H1 (cell line): ENCODE data around the gene CHI3L1. TPM values are rescaled to one million over a fixed set of nuclear protein-coding genes. Genes with fewer than 3 reads are reported as not detected.

Experiments used
- CTCF ChIA-PET: fragments of 300-600 bp; sonication (Branson Sonifier 250); formaldehyde crosslinking; loops from one replicate; lab custom pipeline; 2021; ENCODE audit not compliant: partially characterized antibody; lab: Charles Lee
- POLR2A ChIA-PET: fragments of 300-600 bp; sonication (Branson Sonifier 250); formaldehyde crosslinking; loops from one replicate; lab custom pipeline; 2021; ENCODE audit warnings: inconsistent platforms; ENCODE audit not compliant: partially characterized antibody; lab: Charles Lee
- DNase-seq, 2 experiments: peaks; one replicate each; pipeline versions ENCODE4 v3.0.0 to v3.0.0-alpha.2; 2010 to 2022; ENCODE audit warnings: low spot score in 2 of 2, low read depth in 1 of 2, mixed read lengths in 1 of 2
- FAIRE-seq: peaks from 2 replicates; lab custom pipeline; 2011; peaks lifted over from hg19 to GRCh38; lab: Jason Lieb, UNC
- H2AFZ ChIP-seq: 2 replicates; pipeline ENCODE4 v1.8.1; 2012; ENCODE audit warnings: low read length, inconsistent platforms
- H2AK5ac ChIP-seq: 2 replicates; pipeline ENCODE4 v1.6.1; 2013; ENCODE audit warnings: low read depth, low read length
- H2BK120ac ChIP-seq: replicated peaks from 2 replicates; pipeline ENCODE3; 2013; ENCODE audit warnings: low read depth, low read length, inconsistent platforms
- H2BK12ac ChIP-seq: 2 replicates; pipeline ENCODE4 v1.6.1; 2013; ENCODE audit warnings: low read depth, low read length
- H2BK15ac ChIP-seq: 2 replicates; pipeline ENCODE4 v1.6.1; 2013; ENCODE audit warnings: low read length
- H2BK20ac ChIP-seq: 2 replicates; pipeline ENCODE4 v1.6.1; 2013; ENCODE audit warnings: low read length
- H2BK5ac ChIP-seq: 2 replicates; pipeline ENCODE4 v1.6.1; 2013; ENCODE audit warnings: low read depth, low read length
- H3K14ac ChIP-seq: 2 replicates; pipeline ENCODE4 v1.6.1; 2013; ENCODE audit warnings: inconsistent platforms; ENCODE audit not compliant: insufficient read length
- H3K18ac ChIP-seq: 2 replicates; pipeline ENCODE4 v1.6.1; 2013; ENCODE audit warnings: low read length; ENCODE audit errors: extremely low read depth
- H3K23ac ChIP-seq: 2 replicates; pipeline ENCODE4 v1.6.1; 2013; ENCODE audit warnings: inconsistent platforms; ENCODE audit not compliant: insufficient read length
- H3K23me2 ChIP-seq: 2 replicates; pipeline ENCODE4 v1.6.1; 2013; ENCODE audit warnings: low read depth, low read length
- H3K27ac ChIP-seq: 2 replicates; pipeline ENCODE4 v1.6.1; 2011; ENCODE audit warnings: low read depth, low read length, inconsistent platforms
- H3K27me3 ChIP-seq, 4 experiments: replicated peaks in 1 of 4; 1 replicate in 1 of 4; 2 replicates in 3 of 4; pipeline versions ENCODE4 v1.6.1 to v1.8.1; 2011 to 2013; ENCODE audit warnings: low read length in 3 of 4, mild to moderate bottlenecking in 3 of 4, inconsistent platforms in 2 of 4, mixed read lengths in 2 of 4, moderate library complexity in 1 of 4; ENCODE audit not compliant: control insufficient read depth in 3 of 4, insufficient read depth in 3 of 4; ENCODE audit errors: extremely low read depth in 1 of 4
- H3K36me3 ChIP-seq, 4 experiments: 2 replicates each; pipeline versions ENCODE4 v1.6.1 to v1.8.1; 2011 to 2013; ENCODE audit warnings: mild to moderate bottlenecking in 4 of 4, low read length in 3 of 4, moderate library complexity in 2 of 4, control low read depth in 1 of 4, inconsistent platforms in 1 of 4; ENCODE audit not compliant: insufficient read depth in 4 of 4, control insufficient read depth in 2 of 4
- H3K4ac ChIP-seq: replicated peaks from 2 replicates; pipeline ENCODE3; 2013; ENCODE audit warnings: low read length, low read depth, mixed read lengths, inconsistent platforms; ENCODE audit not compliant: insufficient read length
- H3K4me1 ChIP-seq, 4 experiments: replicated peaks in 1 of 4; 1 replicate in 1 of 4; 2 replicates in 3 of 4; pipeline versions ENCODE4 v1.6.1 to v1.8.1; 2011 to 2013; ENCODE audit warnings: low read length in 3 of 4, inconsistent platforms in 2 of 4, mixed read lengths in 1 of 4; ENCODE audit not compliant: insufficient read depth in 4 of 4, control insufficient read depth in 3 of 4
- H3K4me2 ChIP-seq, 2 experiments: 2 replicates each; pipeline versions ENCODE4 v1.6.1 to v1.8.1; 2011 to 2013; ENCODE audit warnings: low read depth in 2 of 2, low read length in 2 of 2, control low read depth in 1 of 2, inconsistent platforms in 1 of 2, mild to moderate bottlenecking in 1 of 2; ENCODE audit not compliant: insufficient read depth in 1 of 2
- H3K4me3 ChIP-seq, 4 experiments: fragments of 200-600, 300-600 bp in 1 of 4; sonication (generic), shearing (Covaris generic), sonication (Bioruptor Twin) in 1 of 4; 2 replicates each; pipeline versions ENCODE4 v1.5.1 to v1.8.1; 2011 to 2016; ENCODE audit warnings: low read length in 4 of 4, low read depth in 3 of 4, control low read depth in 2 of 4, inconsistent platforms in 2 of 4, mild to moderate bottlenecking in 2 of 4, mixed read lengths in 1 of 4, moderate library complexity in 1 of 4; ENCODE audit not compliant: insufficient read depth in 2 of 4; ENCODE audit errors: extremely low read depth in 1 of 4
- H3K56ac ChIP-seq: replicated peaks from 2 replicates; pipeline ENCODE3; 2013; ENCODE audit warnings: low read depth, mild to moderate bottlenecking, mixed read lengths, low read length, inconsistent platforms; ENCODE audit not compliant: insufficient read length
- H3K79me1 ChIP-seq: 2 replicates; pipeline ENCODE4 v1.6.1; 2013; ENCODE audit warnings: low read depth, low read length, control low read depth
- H3K79me2 ChIP-seq, 2 experiments: 2 replicates each; pipeline versions ENCODE4 v1.6.1 to v1.8.1; 2012 to 2013; ENCODE audit warnings: low read length in 2 of 2, mild to moderate bottlenecking in 2 of 2, inconsistent platforms in 1 of 2; ENCODE audit not compliant: insufficient read depth in 2 of 2, control insufficient read depth in 1 of 2
- H3K9ac ChIP-seq, 4 experiments: replicated peaks in 1 of 4; 1 replicate in 1 of 4; 2 replicates in 3 of 4; pipeline versions ENCODE4 v1.6.1 to v1.8.1; 2011 to 2013; ENCODE audit warnings: low read depth in 3 of 4, low read length in 3 of 4, control low read depth in 2 of 4, mild to moderate bottlenecking in 2 of 4, moderate library complexity in 2 of 4, inconsistent platforms in 1 of 4; ENCODE audit errors: extremely low read depth in 1 of 4
- H3K9me3 ChIP-seq, 2 experiments: 2 replicates each; pipeline versions ENCODE4 v1.6.1 to v1.8.1; 2012 to 2013; ENCODE audit warnings: mild to moderate bottlenecking in 2 of 2, moderate library complexity in 2 of 2, control low read depth in 1 of 2, inconsistent platforms in 1 of 2, low read depth in 1 of 2, low read length in 1 of 2, mixed read lengths in 1 of 2; ENCODE audit not compliant: insufficient read depth in 2 of 2
- H4K20me1 ChIP-seq, 2 experiments: replicated peaks in 1 of 2; 2 replicates each; pipeline versions ENCODE3 to v1.8.1; 2011 to 2013; ENCODE audit warnings: inconsistent platforms in 2 of 2, low read length in 2 of 2, mild to moderate bottlenecking in 1 of 2; ENCODE audit not compliant: insufficient read depth in 2 of 2, control insufficient read depth in 1 of 2
- H4K5ac ChIP-seq: 2 replicates; pipeline ENCODE4 v1.6.1; 2013; ENCODE audit warnings: low read length, low read depth, mixed read lengths, inconsistent platforms; ENCODE audit not compliant: insufficient read length
- H4K8ac ChIP-seq: 2 replicates; pipeline ENCODE4 v1.8.0; 2013; ENCODE audit warnings: mild to moderate bottlenecking, moderate library complexity, low read length, inconsistent platforms; ENCODE audit not compliant: insufficient read depth; ENCODE audit errors: extremely low read depth
- H4K91ac ChIP-seq: replicated peaks from 2 replicates; pipeline ENCODE3; 2013; ENCODE audit warnings: low read length, mixed read lengths, inconsistent platforms; ENCODE audit not compliant: insufficient read length
- BACH1 ChIP-seq: IDR thresholded peaks from 2 replicates; pipeline ENCODE4 v1.6.1; 2012; ENCODE audit warnings: low read length, improper control_type of control experiment
- CTCF ChIP-seq, 3 experiments: IDR thresholded peaks; 1 replicate in 2 of 3; 2 replicates in 1 of 3; pipeline versions ENCODE4 v1.5.1 to v1.6.1; 2011; ENCODE audit warnings: low read length in 3 of 3, mild to moderate bottlenecking in 3 of 3, inconsistent platforms in 2 of 3, low read depth in 1 of 3, moderate library complexity in 1 of 3; ENCODE audit not compliant: insufficient read depth in 1 of 3; ENCODE audit errors: control extremely low read depth in 1 of 3
- RBBP5 ChIP-seq: IDR thresholded peaks from 2 replicates; pipeline ENCODE4 v1.7.1; 2012; ENCODE audit warnings: low read depth, mild to moderate bottlenecking, inconsistent platforms, low read length, moderate library complexity, borderline replicate concordance
- TEAD4 ChIP-seq: IDR thresholded peaks from 2 replicates; pipeline ENCODE4 v1.6.1; 2012; ENCODE audit warnings: low read depth, low read length, inconsistent platforms, mixed read lengths
- WGBS, 2 experiments: shearing (Covaris generic) in 1 of 2; methylation state at CpG; one replicate each; pipeline versions ENCODE4 v1.1.6 to v1.1.7; 2013 to 2015; ENCODE audit warnings: low lambda C conversion rate in 2 of 2, mixed read lengths in 2 of 2, inconsistent platforms in 1 of 2, low coverage in 1 of 2, missing lambda C conversion rate in 1 of 2; ENCODE audit not compliant: insufficient replicate concordance in 2 of 2, insufficient coverage in 1 of 2, insufficient read length in 1 of 2; ENCODE audit errors: extremely low coverage in 1 of 2, missing lambda C conversion rate in 1 of 2; 5-methylcytosine and 5-hydroxymethylcytosine counted together
- polyA plus RNA-seq, 7 experiments: library from polyadenylated mRNA; depleted of rRNA in 3 of 7; stranded (reverse) in 5 of 7; unstranded in 2 of 7; fragments of >200 nt in 5 of 7; fragments of 200-250 nt in 2 of 7; gene quantifications; 1 replicate in 5 of 7; 2 replicates in 1 of 7; 4 replicates in 1 of 7; pipeline versions ENCODE4 v1.2.1 to v1.2.3, GENCODE V29; 2011 to 2013; ENCODE audit warnings: missing spikeins in 2 of 7, mixed read lengths in 2 of 7
- total RNA-seq: library from RNA; stranded (reverse); fragmentation: NEBNext Ultra II Directional; extraction: Animal tissue kit (Norgen Biotek cat#: 25700); gene quantifications from 2 replicates; pipeline ENCODE4 v1.2.1, GENCODE V29; 2021

Gene CHI3L1
- total and polyA plus RNA-seq, 2 of the 8 experiments (the other 6 are each of a cell fraction or from before 2014, with no cell fraction given) = 1.0 TPM; not detected in 1

DNA sequence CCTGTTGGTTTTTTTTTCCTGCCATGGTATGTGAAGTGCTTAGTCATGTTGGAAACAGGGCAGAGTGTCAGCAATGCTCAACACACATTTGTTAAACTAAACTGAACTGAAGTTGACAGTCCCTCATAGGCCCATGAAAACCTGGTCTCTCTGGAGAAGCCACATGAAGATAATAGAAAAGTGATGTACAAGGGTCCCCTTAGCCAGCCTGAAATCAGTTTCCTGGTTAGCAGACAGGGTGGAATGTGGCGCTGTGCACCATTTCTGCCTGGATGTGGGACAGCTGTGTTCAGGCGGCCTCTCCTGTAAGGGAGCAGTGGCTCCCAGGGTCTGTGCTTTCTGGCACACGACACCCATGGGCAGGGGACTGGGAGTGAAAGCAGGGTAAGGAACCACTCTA lies 9.9 kb upstream of the CHI3L1 start:
- Histone ChIP-seq H4K5ac (no peak overlapping the region), H2AK5ac (no peak overlapping the region), H3K36me3 (no peaks in the 10 kb centered on the region), H2BK20ac (no peak overlapping the region), H3K9me3 (no peaks in the 10 kb centered on the region), H2BK5ac (no peak overlapping the region), H3K23ac (no peak overlapping the region), H3K18ac (no peak overlapping the region), H3K23me2 (no peaks in the 10 kb centered on the region), H3K4me1 (peaks cover 0 to 3% (median 0%) of the 10 kb centered on the region in 4 experiments; a peak in 1 of 7 replicates), H3K14ac (no peak overlapping the region), H2BK15ac (no peak overlapping the region), H3K4me2 (no peak overlapping the region), H2BK12ac (no peak overlapping the region), H3K27me3 (no peaks in the 10 kb centered on the region; a peak in 1 of 7 replicates), H3K56ac (no peak overlapping the region), H3K27ac (no peak overlapping the region), H3K4ac (no peak overlapping the region), H2BK120ac (no peak overlapping the region), H3K9ac (no peak overlapping the region), H2AFZ (no peak overlapping the region), H3K79me1 (no peaks in the 10 kb centered on the region), H3K79me2 (no peaks in the 10 kb centered on the region), H4K20me1 (no peaks in the 10 kb centered on the region), H4K8ac (no peak overlapping the region), H4K91ac (no peak overlapping the region), H3K4me3 (no peak overlapping the region)
- no peak for DNase-seq
- 79% methylated on average over 3 of the region's 3 CpGs; no CpG with 5 or more reads in 1 of the 2 experiments for WGBS, 2 experiments
- no peak for TF ChIP-seq RBBP5
- peak; percentile 62; the same call in 1 of the 2 replicates for TF ChIP-seq BACH1
- peak in 2 of 3 experiments; percentile 45; a peak in 2 of 4 replicates for TF ChIP-seq CTCF (IDR thresholded peaks at IDR 0.05; ENCODE audit: control extremely low read depth in 1 of 3, insufficient read depth in 1 of 3, low read depth in 1 of 3, low read length in 3 of 3)
- TF ChIP-seq TEAD4 = peak; percentile 93
- ChIA-PET POLR2A (interaction anchor here (0.8 kb wide), 1 partner anchor 20 kb away, joined by 3 read pairs; no protein-coding TSS in a partner anchor), CTCF (interaction anchor here (0.6 to 4.7 kb wide), 18 partner anchors 10 to 169 kb away, joined by 3 to 28 read pairs (median 6); partner anchors contain the start of genes ADORA1 and MYBPH)
- FAIRE-seq = no peak
